Mesendoderm (in vitro differentiated cells): ENCODE results near the gene KAZN.

Source experiments
- DNase-seq: peaks from one replicate; pipeline ENCODE4 v3.0.0; 2013
- H2AK5ac ChIP-seq: 2 replicates; pipeline ENCODE4 v1.6.1; 2013; ENCODE audit warnings: low read length, inconsistent platforms
- H2BK120ac ChIP-seq: 2 replicates; pipeline ENCODE4 v1.6.1; 2013; ENCODE audit warnings: low read depth, mild to moderate bottlenecking, low read length, moderate library complexity, mixed read lengths
- H2BK15ac ChIP-seq: replicated peaks from 2 replicates; pipeline ENCODE4 v1.6.1; 2013; ENCODE audit warnings: low read depth, mild to moderate bottlenecking, moderate library complexity
- H2BK5ac ChIP-seq: 2 replicates; pipeline ENCODE4 v1.6.1; 2013; ENCODE audit warnings: low read length, inconsistent platforms
- H3K18ac ChIP-seq: 2 replicates; pipeline ENCODE4 v1.6.1; 2013; ENCODE audit warnings: mild to moderate bottlenecking, low read length, mixed read lengths
- H3K23ac ChIP-seq: one replicate; pipeline ENCODE4 v1.6.1; 2013; ENCODE audit warnings: low read length
- H3K27ac ChIP-seq: 2 replicates; pipeline ENCODE4 v1.5.1; 2013; ENCODE audit warnings: low read depth, mild to moderate bottlenecking, inconsistent platforms, low read length, moderate library complexity
- H3K27me3 ChIP-seq: 2 replicates; pipeline ENCODE4 v1.6.1; 2013; ENCODE audit warnings: low read length, control low read depth, mild to moderate bottlenecking, inconsistent platforms; ENCODE audit not compliant: insufficient read depth, poor library complexity
- H3K36me3 ChIP-seq: 2 replicates; pipeline ENCODE4 v1.6.1; 2013; ENCODE audit warnings: low read length, inconsistent platforms; ENCODE audit not compliant: control insufficient read depth, insufficient read depth
- H3K4ac ChIP-seq: one replicate; pipeline ENCODE4 v1.6.1; 2013; ENCODE audit warnings: low read depth, mild to moderate bottlenecking, low read length, moderate library complexity
- H3K4me1 ChIP-seq: 2 replicates; pipeline ENCODE4 v1.6.1; 2013; ENCODE audit warnings: low read depth, low read length, inconsistent platforms; ENCODE audit not compliant: control insufficient read depth
- H3K4me2 ChIP-seq: 2 replicates; pipeline ENCODE4 v1.6.1; 2013; ENCODE audit warnings: low read length
- H3K4me3 ChIP-seq: 2 replicates; pipeline ENCODE4 v1.5.1; 2013; ENCODE audit warnings: mild to moderate bottlenecking, low read length
- H3K56ac ChIP-seq: one replicate; pipeline ENCODE4 v1.6.1; 2013; ENCODE audit warnings: low read length
- H3K79me1 ChIP-seq: 2 replicates; pipeline ENCODE4 v1.6.1; 2013; ENCODE audit warnings: low read length, inconsistent platforms
- H3K79me2 ChIP-seq: 2 replicates; pipeline ENCODE4 v1.6.1; 2013; ENCODE audit warnings: mild to moderate bottlenecking, low read length; ENCODE audit not compliant: control insufficient read depth, insufficient read depth
- H3K9ac ChIP-seq: 2 replicates; pipeline ENCODE4 v1.6.1; 2013; ENCODE audit warnings: low read length, inconsistent platforms
- H4K5ac ChIP-seq: one replicate; pipeline ENCODE4 v1.6.1; 2013; ENCODE audit warnings: low read length
- H4K8ac ChIP-seq: one replicate; pipeline ENCODE4 v1.6.1; 2013; ENCODE audit warnings: low read depth, mild to moderate bottlenecking, control low read depth, low read length, moderate library complexity
- WGBS: extraction: QIAGEN DNeasy Blood & Tissue Kit; methylation state at CpG from one replicate; pipeline ENCODE4 v1.1.7; 2013; ENCODE audit warnings: low lambda C conversion rate, missing lambda C conversion rate; ENCODE audit not compliant: insufficient coverage; ENCODE audit errors: extremely low coverage; 5-methylcytosine and 5-hydroxymethylcytosine counted together

The KAZN gene

GRCh38 chr1:15000671-15001070 lies 402.2 kb downstream of the KAZN start:
- H3K79me2 ChIP-seq = no peaks in the 10 kb centered on the region
- H4K8ac ChIP-seq = no peak overlapping the region
- no peak overlapping the region for H3K56ac ChIP-seq
- H3K27ac ChIP-seq = no peak overlapping the region
- H3K36me3 ChIP-seq = no peaks in the 10 kb centered on the region
- no peak overlapping the region for H2BK5ac ChIP-seq
- no peaks in the 10 kb centered on the region for H3K27me3 ChIP-seq
- H3K4ac ChIP-seq = no peak overlapping the region
- H2BK15ac ChIP-seq = no peak overlapping the region
- H3K4me2 ChIP-seq = no peak overlapping the region
- H3K4me1 ChIP-seq = no peaks in the 10 kb centered on the region
- H3K23ac ChIP-seq = no peak overlapping the region
- H3K9ac ChIP-seq = no peak overlapping the region
- H3K4me3 ChIP-seq = no peak overlapping the region
- H3K18ac ChIP-seq = no peak overlapping the region
- H4K5ac ChIP-seq = no peak overlapping the region
- H3K79me1 ChIP-seq = peaks cover 4% of the 10 kb centered on the region
- DNase-seq = no peak
- WGBS = no CpG with 5 or more reads among the region's 9 CpGs
- no peak overlapping the region for H2AK5ac ChIP-seq
- H2BK120ac ChIP-seq = no peak overlapping the region

GRCh38 chr1:15001317-15001915 lies 402.9 kb downstream of the KAZN start:
- Histone ChIP-seq H3K4ac (no peak overlapping the region), H3K36me3 (no peaks in the 10 kb centered on the region), H3K56ac (no peak overlapping the region), H2BK120ac (no peak overlapping the region), H3K4me2 (no peak overlapping the region), H3K4me1 (no peaks in the 10 kb centered on the region), H3K9ac (no peak overlapping the region), H3K27me3 (no peaks in the 10 kb centered on the region), H2BK5ac (no peak overlapping the region), H3K18ac (no peak overlapping the region), H3K27ac (no peak overlapping the region), H4K5ac (no peak overlapping the region), H3K23ac (no peak overlapping the region), H4K8ac (no peak overlapping the region), H3K79me2 (no peaks in the 10 kb centered on the region), H3K4me3 (no peak overlapping the region), H3K79me1 (peaks cover 4% of the 10 kb centered on the region), H2BK15ac (no peak overlapping the region), H2AK5ac (no peak overlapping the region)
- DNase-seq = no peak
- whole genome bisulfite sequencing = no CpG with 5 or more reads among the region's 12 CpGs

- no peak overlapping the region for H3K4me2 ChIP-seq
- H3K79me1 ChIP-seq = peaks cover 4% of the 10 kb centered on the region
- no peak overlapping the region for H3K4ac ChIP-seq
- WGBS = no CpG with 5 or more reads among the region's 9 CpGs
- DNase-seq = no peak
- no peak overlapping the region for H3K18ac ChIP-seq
- H3K23ac ChIP-seq = no peak overlapping the region
- no peak overlapping the region for H3K27ac ChIP-seq
- no peak overlapping the region for H2BK120ac ChIP-seq
- no peaks in the 10 kb centered on the region for H3K79me2 ChIP-seq
- no peak overlapping the region for H4K8ac ChIP-seq
- H3K4me1 ChIP-seq = no peaks in the 10 kb centered on the region
- H2BK15ac ChIP-seq = no peak overlapping the region
- no peak overlapping the region for H2AK5ac ChIP-seq
- no peaks in the 10 kb centered on the region for H3K36me3 ChIP-seq
- H3K56ac ChIP-seq = no peak overlapping the region
- H3K9ac ChIP-seq = no peak overlapping the region
- no peaks in the 10 kb centered on the region for H3K27me3 ChIP-seq
- no peak overlapping the region for H4K5ac ChIP-seq
- H3K4me3 ChIP-seq = no peak overlapping the region
- no peak overlapping the region for H2BK5ac ChIP-seq
Measured at GRCh38 chr1:15002325-15002724, 403.8 kb downstream of the KAZN start.

- Histone ChIP-seq H3K4me3 (no peak overlapping the region), H3K56ac (no peak overlapping the region), H3K4me2 (no peak overlapping the region), H3K36me3 (no peaks in the 10 kb centered on the region), H3K27ac (no peak overlapping the region), H3K79me1 (peaks cover 2% of the 10 kb centered on the region), H3K4ac (no peak overlapping the region), H2BK120ac (no peak overlapping the region), H3K9ac (no peak overlapping the region), H3K79me2 (no peaks in the 10 kb centered on the region), H4K5ac (no peak overlapping the region), H3K4me1 (no peaks in the 10 kb centered on the region), H3K27me3 (no peaks in the 10 kb centered on the region), H4K8ac (no peak overlapping the region), H3K18ac (no peak overlapping the region), H2AK5ac (no peak overlapping the region), H2BK15ac (no peak overlapping the region), H3K23ac (no peak overlapping the region), H2BK5ac (no peak overlapping the region)
- no CpG with 5 or more reads among the region's 4 CpGs for WGBS
- no peak for DNase-seq
Measured at GRCh38 chr1:15004396-15004795, 405.9 kb downstream of the KAZN start.

- no peak for DNase-seq
- no peaks in the 10 kb centered on the region for H3K4me1 ChIP-seq
- H4K8ac ChIP-seq = no peak overlapping the region
- WGBS = no CpG with 5 or more reads among the region's 7 CpGs
- H3K23ac ChIP-seq = no peak overlapping the region
- no peak overlapping the region for H3K27ac ChIP-seq
- H2BK120ac ChIP-seq = no peak overlapping the region
- no peaks in the 10 kb centered on the region for H3K79me1 ChIP-seq
- no peaks in the 10 kb centered on the region for H3K27me3 ChIP-seq
- no peak overlapping the region for H2BK5ac ChIP-seq
- H3K4me3 ChIP-seq = no peak overlapping the region
- H3K56ac ChIP-seq = no peak overlapping the region
- H4K5ac ChIP-seq = no peak overlapping the region
- no peaks in the 10 kb centered on the region for H3K36me3 ChIP-seq
- no peaks in the 10 kb centered on the region for H3K79me2 ChIP-seq
- H3K4me2 ChIP-seq = no peak overlapping the region
- no peak overlapping the region for H2AK5ac ChIP-seq
- no peak overlapping the region for H3K9ac ChIP-seq
- no peak overlapping the region for H3K18ac ChIP-seq
- no peak overlapping the region for H2BK15ac ChIP-seq
- H3K4ac ChIP-seq = no peak overlapping the region
Measured at GRCh38 chr1:15005116-15005515, 406.6 kb downstream of the KAZN start.

GRCh38 chr1:15007368-15007767 lies 408.9 kb downstream of the KAZN start:
- H3K27ac ChIP-seq = no peak overlapping the region
- H2BK15ac ChIP-seq = no peak overlapping the region
- H3K4me1 ChIP-seq = no peaks in the 10 kb centered on the region
- H3K4me2 ChIP-seq = no peak overlapping the region
- H4K8ac ChIP-seq = no peak overlapping the region
- no CpG with 5 or more reads among the region's 11 CpGs for WGBS
- H3K23ac ChIP-seq = no peak overlapping the region
- no peak overlapping the region for H3K4me3 ChIP-seq
- DNase-seq = no peak
- H2BK120ac ChIP-seq = no peak overlapping the region
- H3K9ac ChIP-seq = no peak overlapping the region
- no peaks in the 10 kb centered on the region for H3K79me1 ChIP-seq
- no peak overlapping the region for H2BK5ac ChIP-seq
- H3K79me2 ChIP-seq = no peaks in the 10 kb centered on the region
- H4K5ac ChIP-seq = no peak overlapping the region
- H3K56ac ChIP-seq = no peak overlapping the region
- no peak overlapping the region for H2AK5ac ChIP-seq
- no peak overlapping the region for H3K4ac ChIP-seq
- H3K27me3 ChIP-seq = no peaks in the 10 kb centered on the region
- no peaks in the 10 kb centered on the region for H3K36me3 ChIP-seq
- H3K18ac ChIP-seq = no peak overlapping the region
